HG03103 (cell line): ENCODE data around the gene CSNK2A1.
A peak's percentile ranks its signal among the peaks of the same experiment; 100 is the strongest.
"Not testable (repeated sequence)": the region's sequence is repeated elsewhere in the genome, so short reads cannot be mapped to it uniquely, and the experiment has no call there.

ENCODE experiments used
- ATAC-seq: cut with Tn5 transposase; IDR thresholded peaks from one replicate; pipeline ENCODE4 v1.9.1; 2021; ENCODE audit warnings: low read depth; ENCODE audit not compliant: unreplicated experiment

Gene CSNK2A1

DNA sequence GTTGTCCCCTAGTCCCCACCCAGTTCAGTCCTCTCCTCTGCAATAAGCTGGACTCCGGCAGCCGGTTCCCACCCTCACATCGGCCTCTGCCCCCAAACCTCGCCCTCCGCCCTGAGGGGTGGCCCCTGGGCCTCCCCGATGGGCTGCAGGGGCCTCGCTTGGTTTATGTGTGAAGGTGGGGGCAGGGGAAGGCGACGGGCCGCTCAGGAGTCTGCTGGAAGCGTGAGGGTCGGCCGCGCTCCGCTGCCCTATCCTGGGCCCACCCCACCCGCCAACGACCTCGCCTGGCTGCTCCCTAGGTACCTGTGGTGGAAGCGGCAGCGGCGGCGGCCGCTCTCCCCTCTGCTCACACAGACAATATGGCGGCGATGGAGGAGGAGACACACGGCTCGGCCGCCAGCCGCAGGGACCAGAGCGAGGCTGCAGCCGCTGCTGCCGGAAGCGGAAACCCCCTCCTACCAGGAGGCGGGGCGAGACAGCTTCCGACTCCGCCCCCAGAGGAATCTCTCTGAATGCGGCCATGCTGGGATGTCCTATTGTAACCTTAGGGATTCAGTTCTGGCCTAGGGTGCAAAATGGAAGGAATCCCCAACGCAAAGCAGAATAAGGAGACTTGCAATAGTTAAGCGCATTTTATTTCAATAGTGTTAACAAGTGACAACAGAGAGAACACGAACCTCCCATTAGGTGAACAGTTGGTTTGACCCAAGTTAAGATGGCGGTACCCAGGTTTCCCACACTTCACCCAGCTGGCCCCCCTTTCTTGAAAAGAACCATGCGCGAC, at the start of gene CSNK2A1:
Gene CSNK2A1, minus strand, starts transcription at position 422 of the 784 bp plus-strand sequence. CDS start 35,239 bp downstream, outside the sequence.
- ATAC-seq = peak; percentile 92

DNA sequence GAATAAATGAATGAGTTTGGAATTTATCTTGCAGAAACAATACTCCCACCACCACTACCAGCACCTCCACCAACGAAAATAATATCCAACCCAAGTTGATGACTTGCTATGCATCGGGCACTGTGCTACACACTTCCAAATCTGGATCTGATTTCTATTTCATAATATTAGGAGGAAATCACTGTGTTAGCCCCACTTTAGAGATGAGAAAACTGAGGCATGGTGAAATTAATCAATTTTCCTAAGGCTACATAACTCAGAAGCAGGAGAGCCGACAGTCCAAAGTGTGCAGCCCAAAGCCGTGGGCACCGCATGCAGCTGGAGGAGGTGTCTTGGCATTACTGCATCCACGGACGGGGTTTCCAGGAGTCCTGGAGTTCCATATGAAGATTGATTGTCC, 48.9 kb upstream of the CSNK2A1 start:
- no peak for ATAC-seq

DNA sequence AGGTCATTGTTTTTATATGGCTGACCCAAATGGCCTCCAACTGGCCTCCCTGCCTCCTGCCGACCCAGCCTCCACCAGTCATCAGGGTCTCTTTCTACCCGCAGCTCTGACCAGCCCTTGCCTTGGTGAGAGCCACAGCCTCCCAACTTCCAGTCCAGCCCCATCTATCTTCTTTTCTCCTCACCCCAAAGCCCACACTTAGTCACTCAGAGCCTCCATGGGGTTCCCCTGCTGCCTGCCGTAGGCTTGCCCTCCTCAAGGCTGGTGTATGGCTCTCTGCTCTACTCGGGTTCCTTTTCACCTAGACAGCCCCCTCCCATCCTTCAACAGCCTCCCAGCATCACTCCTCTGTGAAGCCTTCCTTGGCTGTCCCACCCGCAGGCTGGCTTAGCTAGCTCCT, 48.4 kb upstream of the CSNK2A1 start:
- no peak for ATAC-seq

DNA sequence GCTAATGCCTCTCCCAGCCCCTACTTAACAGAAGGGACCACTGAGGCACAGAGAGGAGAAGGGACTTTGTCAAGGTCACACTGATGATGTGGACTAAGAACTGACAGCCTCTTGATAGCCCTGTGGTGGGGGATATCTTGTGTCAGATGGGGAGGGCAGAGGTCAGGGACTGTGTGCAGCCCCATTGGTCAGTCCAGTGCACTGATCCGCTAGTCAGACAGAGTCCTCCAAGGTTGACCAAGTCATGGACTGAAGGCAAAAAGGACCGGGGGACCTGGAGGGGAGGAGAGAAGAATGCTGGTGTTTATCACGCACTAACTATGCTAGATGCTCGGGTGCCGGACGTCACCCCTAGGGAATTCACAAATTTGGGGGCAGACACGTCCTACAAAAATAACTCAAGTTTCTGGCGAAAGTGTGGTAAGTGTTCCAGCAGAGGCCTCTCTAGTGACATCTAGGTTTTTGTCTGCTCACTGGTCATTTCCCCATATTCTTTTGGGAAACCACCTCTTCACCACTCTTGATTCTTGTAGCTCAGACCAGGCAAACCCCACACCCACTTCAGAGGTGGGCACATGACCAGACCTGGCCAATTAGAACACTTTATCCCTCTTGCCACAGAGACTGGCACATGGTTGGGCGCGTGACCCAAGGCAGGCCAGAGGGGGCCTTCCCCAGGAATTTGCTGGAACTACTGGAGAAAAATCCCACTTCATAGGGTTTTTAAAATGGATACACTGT, 45.5 kb upstream of the CSNK2A1 start:
- ATAC-seq = no peak

DNA sequence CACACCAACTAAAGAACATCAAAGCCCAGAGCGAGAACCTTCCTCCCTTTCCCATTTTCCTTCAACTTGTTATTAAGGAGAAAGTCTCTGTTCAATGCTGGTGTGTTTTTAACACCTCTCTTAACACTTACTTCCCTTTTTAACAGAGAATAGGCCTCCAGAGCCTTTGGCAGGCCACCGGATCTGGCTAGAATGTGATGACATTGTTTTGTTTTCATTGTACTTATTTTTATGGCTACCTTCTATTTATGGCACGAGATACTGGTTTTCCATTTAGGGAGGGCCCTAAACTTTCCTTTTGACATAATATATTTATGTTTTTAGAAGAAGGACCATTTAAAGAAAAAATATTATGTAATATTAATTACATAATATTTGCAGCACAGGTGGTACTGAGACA, 44.9 kb upstream of the CSNK2A1 start:
- no peak for ATAC-seq

- ATAC-seq = no peak
Observed at GRCh38 chr20:584971-585301, 41.3 kb upstream of the CSNK2A1 start.

- no peak for ATAC-seq
Observed at GRCh38 chr20:584161-584970, 40.8 kb upstream of the CSNK2A1 start.

DNA sequence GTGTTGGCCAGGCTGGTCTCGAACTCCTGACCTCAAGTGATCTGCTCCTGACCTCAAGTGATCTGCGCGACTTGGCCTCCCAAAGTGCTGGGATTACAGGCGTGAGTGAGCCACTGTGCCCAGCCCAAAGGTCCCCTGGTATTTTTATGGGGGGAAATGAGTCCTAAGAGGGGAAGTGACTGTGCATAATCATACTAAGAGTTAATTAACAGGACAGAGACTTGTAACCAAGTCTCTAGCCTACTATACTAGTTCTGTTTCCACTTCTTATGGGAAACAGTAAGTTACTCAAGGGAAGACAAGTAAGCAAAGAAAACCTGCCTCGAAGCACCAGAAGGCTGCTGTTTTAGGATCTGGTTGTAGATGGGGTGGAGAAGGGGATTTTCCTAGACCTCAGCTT, 38.6 kb upstream of the CSNK2A1 start:
- ATAC-seq = no peak

DNA sequence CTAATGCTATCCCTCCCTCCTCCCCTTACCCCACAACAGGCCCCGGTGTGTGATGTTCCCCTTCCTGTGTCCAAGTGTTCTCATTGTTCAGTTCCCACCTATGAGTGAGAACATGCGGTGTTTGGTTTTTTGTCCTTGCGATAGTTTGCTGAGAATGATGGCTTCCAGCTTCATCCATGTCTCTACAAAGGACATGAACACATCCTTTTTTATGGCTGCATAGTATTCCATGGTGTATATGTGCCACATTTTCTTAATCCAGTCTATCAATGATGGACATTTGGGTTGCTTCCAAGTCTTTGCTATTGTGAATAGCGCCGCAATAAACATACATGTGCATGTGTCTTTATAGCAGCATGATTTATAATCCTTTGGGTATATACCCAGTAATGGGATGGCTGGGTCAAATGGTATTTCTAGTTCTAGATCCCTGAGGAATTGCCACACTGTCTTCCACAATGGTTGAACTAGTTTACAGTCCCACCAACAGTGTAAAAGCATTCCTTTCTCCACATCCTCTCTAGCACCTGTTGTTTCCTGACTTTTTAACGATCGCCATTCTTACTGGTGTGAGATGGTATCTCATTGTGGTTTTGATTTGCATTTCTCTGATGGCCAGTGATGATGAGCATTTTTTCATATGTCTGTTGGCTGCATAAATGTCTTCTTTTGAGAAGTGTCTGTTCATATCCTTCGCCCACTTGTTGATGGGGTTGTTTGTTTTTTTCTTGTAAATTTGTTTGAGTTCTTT, 35.5 kb upstream of the CSNK2A1 start:
- ATAC-seq = not testable (repeated sequence)

GRCh38 chr20:577167-577791, 33.7 kb upstream of the CSNK2A1 start:
- no peak for ATAC-seq

DNA sequence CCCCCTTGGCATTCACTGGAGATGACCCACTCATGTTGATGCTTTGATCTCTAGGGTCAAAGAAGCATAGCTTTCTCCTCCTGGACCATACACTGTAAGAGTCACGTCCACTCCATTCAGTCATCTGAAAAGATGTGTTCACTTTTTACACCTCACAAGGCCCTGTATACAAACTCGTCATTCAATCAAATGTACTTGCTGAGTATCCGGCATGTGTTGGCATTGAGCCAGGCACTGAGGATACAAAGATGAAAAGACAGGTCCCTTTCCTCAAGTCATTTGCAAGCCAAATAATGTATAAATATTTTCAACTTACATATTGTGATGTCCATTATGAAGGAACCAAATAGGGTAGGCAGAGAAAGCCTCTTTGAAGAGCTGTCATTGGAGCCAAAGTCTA, 32.6 kb upstream of the CSNK2A1 start:
- ATAC-seq = no peak

GRCh38 chr20:575230-575629, 31.6 kb upstream of the CSNK2A1 start:
- ATAC-seq = no peak

- no peak for ATAC-seq
Observed at GRCh38 chr20:574297-574942, 30.8 kb upstream of the CSNK2A1 start.

- ATAC-seq = no peak
Observed at GRCh38 chr20:573414-574296, 30.1 kb upstream of the CSNK2A1 start.

DNA sequence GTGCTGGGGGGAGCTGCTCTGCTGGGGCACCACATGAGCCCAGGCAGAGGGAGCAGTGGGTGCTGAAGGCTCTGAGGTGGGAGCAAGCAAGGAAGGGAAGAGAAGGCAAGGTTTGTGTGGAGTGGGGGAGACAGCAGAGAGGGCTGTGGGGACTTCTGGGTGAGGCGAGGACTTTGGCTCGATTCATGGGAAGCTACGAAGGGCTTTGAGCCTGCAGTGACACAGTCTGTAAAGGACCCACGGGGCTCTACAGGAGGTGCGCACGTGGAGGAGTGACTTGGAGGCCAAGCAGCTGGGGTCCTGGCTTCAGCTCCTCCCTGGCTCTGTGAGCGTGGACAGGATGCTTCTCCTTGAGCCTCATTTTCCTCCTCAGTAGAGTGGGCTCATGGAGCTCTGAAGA, 29.1 kb upstream of the CSNK2A1 start:
- no peak for ATAC-seq

GRCh38 chr20:571754-572441, 28.3 kb upstream of the CSNK2A1 start:
- no peak for ATAC-seq

GRCh38 chr20:568673-569415, 25.3 kb upstream of the CSNK2A1 start:
- ATAC-seq = no peak
